ENCODE results near the gene SCAMP4. TPM values are rescaled to one million over a fixed set of nuclear protein-coding genes. Genes with fewer than 3 reads are reported as not detected.

SCAMP4 gene
- total and polyA plus RNA-seq, 2 of the 13 experiments (the other 11 are each of a cell fraction or from before 2014, with no cell fraction given): 10.7 to 13.7 TPM

DNA sequence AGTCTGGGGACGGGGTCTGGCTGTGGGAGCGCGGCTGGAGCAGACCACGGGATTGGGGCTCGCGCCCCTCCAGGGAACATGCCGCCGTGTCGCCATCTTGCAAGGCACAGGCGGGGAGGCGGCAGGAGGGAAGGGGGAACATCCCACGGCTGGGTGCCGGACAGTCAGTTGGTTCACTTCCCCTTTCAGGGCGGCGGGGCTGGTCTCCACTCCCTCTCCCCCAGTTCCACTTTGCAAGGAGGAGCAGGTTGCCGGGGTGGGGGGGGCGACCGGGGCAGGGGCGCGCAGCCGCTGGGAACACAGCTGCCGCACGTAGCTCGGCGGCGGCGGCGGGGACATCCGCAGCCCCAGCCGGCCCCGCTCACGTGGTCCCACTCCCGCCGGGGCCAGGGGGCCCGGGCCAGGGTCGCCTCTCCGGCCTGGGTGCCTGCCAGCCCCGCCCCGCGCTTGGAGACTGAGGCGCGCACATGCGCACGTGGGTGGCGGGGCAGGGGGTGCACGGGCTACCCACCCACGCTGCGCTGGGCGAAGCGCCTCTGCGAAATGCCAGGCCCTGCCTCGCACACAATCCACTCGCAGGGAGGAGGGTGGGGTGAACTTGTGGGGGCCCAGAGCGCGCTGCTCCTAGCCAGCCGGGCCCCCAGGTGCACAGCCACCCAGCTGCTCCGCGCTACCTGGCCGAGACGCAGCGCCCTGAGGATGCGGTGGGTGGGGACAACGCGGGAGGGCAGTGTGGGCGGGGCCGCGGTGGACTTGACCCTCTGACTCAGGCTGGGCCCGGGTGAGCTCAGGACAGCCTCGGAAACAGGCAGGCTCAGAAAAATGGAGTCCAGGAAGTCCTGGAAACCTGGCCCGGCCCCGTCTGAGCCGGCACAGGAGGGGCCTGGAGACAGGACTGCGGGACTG is 48.2 kb upstream of the SCAMP4 start (continued):
- TF ChIP-seq, protein P1, sequence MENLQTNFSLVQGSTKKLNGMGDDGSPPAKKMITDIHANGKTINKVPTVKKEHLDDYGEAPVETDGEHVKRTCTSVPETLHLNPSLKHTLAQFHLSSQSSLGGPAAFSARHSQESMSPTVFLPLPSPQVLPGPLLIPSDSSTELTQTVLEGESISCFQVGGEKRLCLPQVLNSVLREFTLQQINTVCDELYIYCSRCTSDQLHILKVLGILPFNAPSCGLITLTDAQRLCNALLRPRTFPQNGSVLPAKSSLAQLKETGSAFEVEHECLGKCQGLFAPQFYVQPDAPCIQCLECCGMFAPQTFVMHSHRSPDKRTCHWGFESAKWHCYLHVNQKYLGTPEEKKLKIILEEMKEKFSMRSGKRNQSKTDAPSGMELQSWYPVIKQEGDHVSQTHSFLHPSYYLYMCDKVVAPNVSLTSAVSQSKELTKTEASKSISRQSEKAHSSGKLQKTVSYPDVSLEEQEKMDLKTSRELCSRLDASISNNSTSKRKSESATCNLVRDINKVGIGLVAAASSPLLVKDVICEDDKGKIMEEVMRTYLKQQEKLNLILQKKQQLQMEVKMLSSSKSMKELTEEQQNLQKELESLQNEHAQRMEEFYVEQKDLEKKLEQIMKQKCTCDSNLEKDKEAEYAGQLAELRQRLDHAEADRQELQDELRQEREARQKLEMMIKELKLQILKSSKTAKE (CRISPR knock-in tag; IDR thresholded peaks at IDR 0.05; ENCODE audit: borderline replicate concordance): peak; percentile 73
- no peak for TF ChIP-seq REL (CRISPR knock-in tag; conservative IDR thresholded peaks at IDR 0.05)
- TF ChIP-seq, protein P2, sequence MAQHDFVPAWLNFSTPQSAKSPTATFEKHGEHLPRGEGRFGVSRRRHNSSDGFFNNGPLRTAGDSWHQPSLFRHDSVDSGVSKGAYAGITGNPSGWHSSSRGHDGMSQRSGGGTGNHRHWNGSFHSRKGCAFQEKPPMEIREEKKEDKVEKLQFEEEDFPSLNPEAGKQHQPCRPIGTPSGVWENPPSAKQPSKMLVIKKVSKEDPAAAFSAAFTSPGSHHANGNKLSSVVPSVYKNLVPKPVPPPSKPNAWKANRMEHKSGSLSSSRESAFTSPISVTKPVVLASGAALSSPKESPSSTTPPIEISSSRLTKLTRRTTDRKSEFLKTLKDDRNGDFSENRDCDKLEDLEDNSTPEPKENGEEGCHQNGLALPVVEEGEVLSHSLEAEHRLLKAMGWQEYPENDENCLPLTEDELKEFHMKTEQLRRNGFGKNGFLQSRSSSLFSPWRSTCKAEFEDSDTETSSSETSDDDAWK (CRISPR knock-in tag; IDR thresholded peaks at IDR 0.05): no peak
- TF ChIP-seq SMAD3 (CRISPR knock-in tag; IDR thresholded peaks at IDR 0.05): no peak
- TF ChIP-seq FOSL2 (CRISPR knock-in tag; IDR thresholded peaks at IDR 0.05): peak; percentile 91
- TF ChIP-seq ZFX (CRISPR knock-in tag; IDR thresholded peaks at IDR 0.05; ENCODE audit: low read depth): peak; percentile 41; the same call in 1 of the 2 replicates
- no peak for TF ChIP-seq SOX6 (IDR thresholded peaks at IDR 0.05)
- peak; percentile 40; the same call in 1 of the 2 replicates for TF ChIP-seq SOX6 (CRISPR knock-in tag; IDR thresholded peaks at IDR 0.05)
- TF ChIP-seq, protein P3, sequence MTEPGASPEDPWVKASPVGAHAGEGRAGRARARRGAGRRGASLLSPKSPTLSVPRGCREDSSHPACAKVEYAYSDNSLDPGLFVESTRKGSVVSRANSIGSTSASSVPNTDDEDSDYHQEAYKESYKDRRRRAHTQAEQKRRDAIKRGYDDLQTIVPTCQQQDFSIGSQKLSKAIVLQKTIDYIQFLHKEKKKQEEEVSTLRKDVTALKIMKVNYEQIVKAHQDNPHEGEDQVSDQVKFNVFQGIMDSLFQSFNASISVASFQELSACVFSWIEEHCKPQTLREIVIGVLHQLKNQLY (CRISPR knock-in tag; IDR thresholded peaks at IDR 0.05): no peak
- no peak for TF ChIP-seq ZNF761 (CRISPR knock-in tag; conservative IDR thresholded peaks at IDR 0.05)
- TF ChIP-seq TBL1XR1 (IDR thresholded peaks at IDR 0.05; ENCODE audit: borderline replicate concordance, low read length, partially characterized antibody): peak; percentile 40
- TF ChIP-seq, protein P4, sequence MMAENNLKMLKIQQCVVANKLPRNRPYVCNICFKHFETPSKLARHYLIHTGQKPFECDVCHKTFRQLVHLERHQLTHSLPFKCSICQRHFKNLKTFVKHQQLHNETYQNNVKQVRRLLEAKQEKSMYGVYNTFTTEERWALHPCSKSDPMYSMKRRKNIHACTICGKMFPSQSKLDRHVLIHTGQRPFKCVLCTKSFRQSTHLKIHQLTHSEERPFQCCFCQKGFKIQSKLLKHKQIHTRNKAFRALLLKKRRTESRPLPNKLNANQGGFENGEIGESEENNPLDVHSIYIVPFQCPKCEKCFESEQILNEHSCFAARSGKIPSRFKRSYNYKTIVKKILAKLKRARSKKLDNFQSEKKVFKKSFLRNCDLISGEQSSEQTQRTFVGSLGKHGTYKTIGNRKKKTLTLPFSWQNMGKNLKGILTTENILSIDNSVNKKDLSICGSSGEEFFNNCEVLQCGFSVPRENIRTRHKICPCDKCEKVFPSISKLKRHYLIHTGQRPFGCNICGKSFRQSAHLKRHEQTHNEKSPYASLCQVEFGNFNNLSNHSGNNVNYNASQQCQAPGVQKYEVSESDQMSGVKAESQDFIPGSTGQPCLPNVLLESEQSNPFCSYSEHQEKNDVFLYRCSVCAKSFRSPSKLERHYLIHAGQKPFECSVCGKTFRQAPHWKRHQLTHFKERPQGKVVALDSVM (CRISPR knock-in tag; IDR thresholded peaks at IDR 0.05): 0 out of 2 replicates have a peak, but pooled peaks have one; percentile 20
- TF ChIP-seq, protein P5, sequence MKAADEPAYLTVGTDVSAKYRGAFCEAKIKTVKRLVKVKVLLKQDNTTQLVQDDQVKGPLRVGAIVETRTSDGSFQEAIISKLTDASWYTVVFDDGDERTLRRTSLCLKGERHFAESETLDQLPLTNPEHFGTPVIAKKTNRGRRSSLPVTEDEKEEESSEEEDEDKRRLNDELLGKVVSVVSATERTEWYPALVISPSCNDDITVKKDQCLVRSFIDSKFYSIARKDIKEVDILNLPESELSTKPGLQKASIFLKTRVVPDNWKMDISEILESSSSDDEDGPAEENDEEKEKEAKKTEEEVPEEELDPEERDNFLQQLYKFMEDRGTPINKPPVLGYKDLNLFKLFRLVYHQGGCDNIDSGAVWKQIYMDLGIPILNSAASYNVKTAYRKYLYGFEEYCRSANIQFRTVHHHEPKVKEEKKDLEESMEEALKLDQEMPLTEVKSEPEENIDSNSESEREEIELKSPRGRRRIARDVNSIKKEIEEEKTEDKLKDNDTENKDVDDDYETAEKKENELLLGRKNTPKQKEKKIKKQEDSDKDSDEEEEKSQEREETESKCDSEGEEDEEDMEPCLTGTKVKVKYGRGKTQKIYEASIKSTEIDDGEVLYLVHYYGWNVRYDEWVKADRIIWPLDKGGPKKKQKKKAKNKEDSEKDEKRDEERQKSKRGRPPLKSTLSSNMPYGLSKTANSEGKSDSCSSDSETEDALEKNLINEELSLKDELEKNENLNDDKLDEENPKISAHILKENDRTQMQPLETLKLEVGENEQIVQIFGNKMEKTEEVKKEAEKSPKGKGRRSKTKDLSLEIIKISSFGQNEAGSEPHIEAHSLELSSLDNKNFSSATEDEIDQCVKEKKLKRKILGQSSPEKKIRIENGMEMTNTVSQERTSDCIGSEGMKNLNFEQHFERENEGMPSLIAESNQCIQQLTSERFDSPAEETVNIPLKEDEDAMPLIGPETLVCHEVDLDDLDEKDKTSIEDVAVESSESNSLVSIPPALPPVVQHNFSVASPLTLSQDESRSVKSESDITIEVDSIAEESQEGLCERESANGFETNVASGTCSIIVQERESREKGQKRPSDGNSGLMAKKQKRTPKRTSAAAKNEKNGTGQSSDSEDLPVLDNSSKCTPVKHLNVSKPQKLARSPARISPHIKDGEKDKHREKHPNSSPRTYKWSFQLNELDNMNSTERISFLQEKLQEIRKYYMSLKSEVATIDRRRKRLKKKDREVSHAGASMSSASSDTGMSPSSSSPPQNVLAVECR (CRISPR knock-in tag; IDR thresholded peaks at IDR 0.05; ENCODE audit: borderline replicate concordance): peak; percentile 42; the same call in 1 of the 2 replicates
- TF ChIP-seq IKZF1 (IDR thresholded peaks at IDR 0.05): no peak
- TF ChIP-seq MYC (CRISPR knock-in tag; IDR thresholded peaks at IDR 0.05; ENCODE audit: borderline replicate concordance): peak; percentile 33; the same call in 1 of the 2 replicates

Measured in HepG2 (cell line).